Loucy (cell line): Measurements from ENCODE around the gene KIF20A.

Source experiments
- EZH2phosphoT487 ChIP-seq: fragments of 200-600 bp; IDR thresholded peaks from 2 replicates; pipeline ENCODE4 v1.6.1; 2018; ENCODE audit warnings: antibody characterized with exemption, mild to moderate bottlenecking, moderate library complexity, borderline replicate concordance
- TF ChIP-seq, protein P1 (sequence below): fragments of 200-600 bp; sonication (generic); conservative IDR thresholded peaks from 2 replicates; pipeline ENCODE4 v1.5.1; 2014; ENCODE audit warnings: mild to moderate bottlenecking, antibody characterized with exemption, low read length

DNA sequence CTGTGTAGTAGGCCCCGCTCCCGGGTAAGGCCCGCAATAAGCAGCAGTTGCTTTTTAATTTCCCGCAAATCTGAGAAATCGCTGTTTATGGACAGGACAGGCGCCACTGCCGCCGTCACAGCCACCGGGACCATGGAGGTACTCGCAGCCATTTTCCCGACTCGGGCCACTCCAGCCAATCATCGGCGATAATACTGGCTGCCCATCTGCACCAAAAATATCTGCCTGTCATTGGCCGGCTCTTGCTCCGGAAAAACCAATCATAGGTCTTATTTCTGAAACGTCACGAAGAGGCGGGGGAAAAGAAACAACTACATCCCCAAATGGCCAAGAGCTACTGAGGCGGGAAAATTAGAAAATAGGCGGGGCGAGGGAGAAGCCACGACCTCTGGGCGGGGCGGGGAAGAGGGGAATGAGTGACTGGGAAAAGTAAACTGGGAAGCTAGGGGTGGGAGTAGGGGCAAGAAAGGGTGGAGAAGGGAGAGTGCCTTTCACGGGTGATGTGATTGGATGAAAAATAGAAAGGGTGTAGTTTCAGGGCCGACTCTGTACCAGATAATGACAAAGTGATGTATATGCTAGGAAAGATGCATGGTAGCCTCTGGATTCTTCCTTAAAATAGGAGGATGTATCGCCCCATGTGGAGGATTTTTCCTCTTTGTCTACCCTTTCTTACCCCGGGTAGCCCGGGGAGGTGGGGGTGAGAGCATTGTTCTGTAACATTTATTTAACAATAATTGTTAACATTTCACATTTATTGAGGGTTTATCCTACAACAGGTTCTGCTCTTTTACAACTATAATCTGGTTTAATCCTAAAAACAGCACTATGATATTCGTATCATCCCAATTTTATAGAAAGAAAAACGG is 34.5 kb downstream of the KIF20A start, which contains the start of gene CDC23:
- TF ChIP-seq, protein P1, sequence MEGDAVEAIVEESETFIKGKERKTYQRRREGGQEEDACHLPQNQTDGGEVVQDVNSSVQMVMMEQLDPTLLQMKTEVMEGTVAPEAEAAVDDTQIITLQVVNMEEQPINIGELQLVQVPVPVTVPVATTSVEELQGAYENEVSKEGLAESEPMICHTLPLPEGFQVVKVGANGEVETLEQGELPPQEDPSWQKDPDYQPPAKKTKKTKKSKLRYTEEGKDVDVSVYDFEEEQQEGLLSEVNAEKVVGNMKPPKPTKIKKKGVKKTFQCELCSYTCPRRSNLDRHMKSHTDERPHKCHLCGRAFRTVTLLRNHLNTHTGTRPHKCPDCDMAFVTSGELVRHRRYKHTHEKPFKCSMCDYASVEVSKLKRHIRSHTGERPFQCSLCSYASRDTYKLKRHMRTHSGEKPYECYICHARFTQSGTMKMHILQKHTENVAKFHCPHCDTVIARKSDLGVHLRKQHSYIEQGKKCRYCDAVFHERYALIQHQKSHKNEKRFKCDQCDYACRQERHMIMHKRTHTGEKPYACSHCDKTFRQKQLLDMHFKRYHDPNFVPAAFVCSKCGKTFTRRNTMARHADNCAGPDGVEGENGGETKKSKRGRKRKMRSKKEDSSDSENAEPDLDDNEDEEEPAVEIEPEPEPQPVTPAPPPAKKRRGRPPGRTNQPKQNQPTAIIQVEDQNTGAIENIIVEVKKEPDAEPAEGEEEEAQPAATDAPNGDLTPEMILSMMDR: no peak
- no peak for TF ChIP-seq EZH2phosphoT487
